SHP77 treated with DMSO at 0.1 percent for 48 hours (cell line): ENCODE data around the gene INPP5K.
"Not testable (repeated sequence)": the region's sequence is repeated elsewhere in the genome, so short reads cannot be mapped to it uniquely, and the experiment has no call there.

ENCODE experiments used
- DNase-seq: peaks from one replicate; lab custom pipeline; 2025; lab: John Stamatoyannopoulos, UW

INPP5K gene

GRCh38 chr17:1546292-1546922 is 30.0 kb upstream of the INPP5K start:
- no peak for DNase-seq

GRCh38 chr17:1545618-1546017 is 29.2 kb upstream of the INPP5K start:
- DNase-seq, result no peak

GRCh38 chr17:1542316-1542715 is 25.9 kb upstream of the INPP5K start:
- no peak for DNase-seq

GRCh38 chr17:1541367-1541904 is 25.0 kb upstream of the INPP5K start:
- no peak for DNase-seq

GRCh38 chr17:1539811-1540210 is 23.4 kb upstream of the INPP5K start:
- no peak for DNase-seq

- DNase-seq, result no peak
Measured at GRCh38 chr17:1535737-1536136, 19.3 kb upstream of the INPP5K start.

GRCh38 chr17:1533661-1534325 is 17.4 kb upstream of the INPP5K start:
- no peak for DNase-seq

GRCh38 chr17:1532836-1533602 is 16.6 kb upstream of the INPP5K start:
- DNase-seq, result no peak

GRCh38 chr17:1529863-1530262 is 13.5 kb upstream of the INPP5K start:
- no peak for DNase-seq

GRCh38 chr17:1526876-1527275 is 10.5 kb upstream of the INPP5K start:
- not testable (repeated sequence) for DNase-seq

- no peak for DNase-seq
Measured at GRCh38 chr17:1522626-1523025, 6.2 kb upstream of the INPP5K start.

GRCh38 chr17:1521086-1521640 is 4.8 kb upstream of the INPP5K start:
- no peak for DNase-seq

GRCh38 chr17:1519678-1520077 is 3.3 kb upstream of the INPP5K start:
- DNase-seq, result no peak

- DNase-seq, result no peak
Measured at GRCh38 chr17:1518410-1518809, 2.0 kb upstream of the INPP5K start.

GRCh38 chr17:1515640-1516387 is 598 bp downstream of the INPP5K start:
- peak; percentile 29 for DNase-seq

GRCh38 chr17:1512351-1512750 is 4.1 kb downstream of the INPP5K start:
- no peak for DNase-seq

GRCh38 chr17:1511756-1512321 is 4.6 kb downstream of the INPP5K start:
- no peak for DNase-seq

- DNase-seq, result no peak
Measured at GRCh38 chr17:1511290-1511689, 5.1 kb downstream of the INPP5K start.

- DNase-seq, result no peak
Measured at GRCh38 chr17:1509290-1509881, 7.0 kb downstream of the INPP5K start.

- not testable (repeated sequence) for DNase-seq
Measured at GRCh38 chr17:1508709-1509108, 7.7 kb downstream of the INPP5K start.

- DNase-seq, result no peak
Measured at GRCh38 chr17:1506649-1507267, 9.7 kb downstream of the INPP5K start.
